GM12873 (cell line): ENCODE measurements around the gene CD244.

Experiments
- CTCF ChIP-seq: IDR thresholded peaks from 2 replicates; pipeline ENCODE4 v1.5.1; 2012; ENCODE audit warnings: low read depth, mild to moderate bottlenecking, moderate library complexity, low read length, control low read depth; ENCODE audit not compliant: insufficient read depth; ENCODE audit errors: missing control alignments

The CD244 gene

DNA sequence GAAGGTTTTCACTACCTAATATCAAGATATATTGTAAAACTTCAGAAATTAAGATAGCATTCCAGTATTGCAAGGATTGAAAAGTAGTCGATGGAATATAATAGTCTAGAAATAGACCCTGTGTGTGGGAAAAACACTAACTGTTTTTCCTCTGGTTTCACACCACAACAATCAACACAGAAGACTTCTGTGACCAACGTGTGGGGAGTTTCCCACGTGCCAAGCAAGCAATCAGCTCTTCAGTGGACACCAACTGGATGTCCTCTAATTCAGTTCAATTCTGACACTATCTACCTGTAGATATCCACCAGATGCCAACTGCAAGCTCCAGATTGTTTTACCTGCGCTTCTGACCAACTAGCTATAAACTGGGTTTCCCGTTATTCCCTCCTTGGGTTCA, 12.1 kb downstream of the CD244 start:
- no peak for TF ChIP-seq CTCF

- TF ChIP-seq CTCF = no peak
Measured at GRCh38 chr1:160846281-160846680, 16.4 kb downstream of the CD244 start.

- no peak for TF ChIP-seq CTCF
Measured at GRCh38 chr1:160844447-160845232, 18.0 kb downstream of the CD244 start.

- no peak for TF ChIP-seq CTCF
Measured at GRCh38 chr1:160841079-160841478, 21.6 kb downstream of the CD244 start.

DNA sequence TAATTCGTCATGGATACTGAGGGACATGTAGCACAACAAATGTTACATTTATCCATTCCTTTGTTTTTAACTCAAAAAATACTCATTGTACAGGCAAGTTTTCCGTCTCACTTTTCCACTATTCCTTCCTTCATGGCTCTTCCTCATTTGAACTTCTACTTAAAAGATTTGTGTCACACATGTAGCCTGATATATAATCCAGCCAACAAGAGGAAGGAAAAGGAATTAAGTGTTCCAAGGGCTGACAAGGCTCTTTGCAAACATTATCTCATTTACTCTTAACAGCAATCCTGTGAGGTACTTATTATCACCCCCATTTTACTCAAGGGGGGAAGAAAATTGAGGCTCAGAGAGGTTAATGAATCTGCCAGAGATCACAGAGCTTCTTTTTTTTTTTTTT, 22.9 kb downstream of the CD244 start:
- no peak for TF ChIP-seq CTCF

- no peak for TF ChIP-seq CTCF
Measured at GRCh38 chr1:160838888-160839287, 23.8 kb downstream of the CD244 start.

- peak; percentile 64 for TF ChIP-seq CTCF
Measured at GRCh38 chr1:160837558-160838205, 25.0 kb downstream of the CD244 start.
